Measurements from ENCODE around the gene SBK1.

DNA sequence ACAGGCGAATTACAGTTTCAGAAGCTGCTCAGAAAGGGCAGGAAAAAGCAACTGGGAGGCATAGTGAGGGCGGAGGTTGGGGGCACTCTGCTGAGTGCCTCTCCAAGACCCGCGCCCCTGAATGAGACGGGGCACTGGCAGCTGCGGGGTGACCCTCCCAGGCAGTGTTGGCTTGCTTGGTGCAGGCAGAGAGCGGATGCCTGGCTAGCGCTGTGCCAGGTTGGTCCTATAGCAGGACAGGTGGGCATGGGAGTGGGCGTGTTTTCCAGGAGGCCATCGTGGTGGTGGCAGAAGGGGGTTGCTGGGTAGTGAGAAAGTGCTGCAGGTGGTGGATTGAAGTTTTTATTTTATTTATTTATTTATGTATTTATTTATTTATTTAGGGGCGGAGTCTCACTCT, 16.0 kb upstream of the SBK1 start:
- no peak for TF ChIP-seq EP300 (IDR thresholded peaks at IDR 0.05)
- TF ChIP-seq POLR2A (IDR thresholded peaks at IDR 0.05), result no peak
- TF ChIP-seq, protein P1, sequence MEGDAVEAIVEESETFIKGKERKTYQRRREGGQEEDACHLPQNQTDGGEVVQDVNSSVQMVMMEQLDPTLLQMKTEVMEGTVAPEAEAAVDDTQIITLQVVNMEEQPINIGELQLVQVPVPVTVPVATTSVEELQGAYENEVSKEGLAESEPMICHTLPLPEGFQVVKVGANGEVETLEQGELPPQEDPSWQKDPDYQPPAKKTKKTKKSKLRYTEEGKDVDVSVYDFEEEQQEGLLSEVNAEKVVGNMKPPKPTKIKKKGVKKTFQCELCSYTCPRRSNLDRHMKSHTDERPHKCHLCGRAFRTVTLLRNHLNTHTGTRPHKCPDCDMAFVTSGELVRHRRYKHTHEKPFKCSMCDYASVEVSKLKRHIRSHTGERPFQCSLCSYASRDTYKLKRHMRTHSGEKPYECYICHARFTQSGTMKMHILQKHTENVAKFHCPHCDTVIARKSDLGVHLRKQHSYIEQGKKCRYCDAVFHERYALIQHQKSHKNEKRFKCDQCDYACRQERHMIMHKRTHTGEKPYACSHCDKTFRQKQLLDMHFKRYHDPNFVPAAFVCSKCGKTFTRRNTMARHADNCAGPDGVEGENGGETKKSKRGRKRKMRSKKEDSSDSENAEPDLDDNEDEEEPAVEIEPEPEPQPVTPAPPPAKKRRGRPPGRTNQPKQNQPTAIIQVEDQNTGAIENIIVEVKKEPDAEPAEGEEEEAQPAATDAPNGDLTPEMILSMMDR (IDR thresholded peaks at IDR 0.05), result no peak
- TF ChIP-seq POLR2AphosphoS5 (IDR thresholded peaks at IDR 0.05), result no peak

Measured in stomach (tissue), 4 donors.